NCI-H524 treated with DMSO at 0.1 percent for 48 hours (cell line): ENCODE data around the gene TMEM59L.
"Not testable (repeated sequence)": the region's sequence is repeated elsewhere in the genome, so short reads cannot be mapped to it uniquely, and the experiment has no call there.

Source experiments
- DNase-seq: peaks from one replicate; lab custom pipeline; 2025; lab: John Stamatoyannopoulos, UW

TMEM59L gene

GRCh38 chr19:18612772-18613588 lies at the start of gene TMEM59L:
Gene TMEM59L (plus strand): TSS chr19:18612870. CDS start chr19:18612959, 89 bp downstream.
- no peak for DNase-seq

- DNase-seq, result no peak
Observed at GRCh38 chr19:18566953-18567352, 45.7 kb upstream of the TMEM59L start.

DNA sequence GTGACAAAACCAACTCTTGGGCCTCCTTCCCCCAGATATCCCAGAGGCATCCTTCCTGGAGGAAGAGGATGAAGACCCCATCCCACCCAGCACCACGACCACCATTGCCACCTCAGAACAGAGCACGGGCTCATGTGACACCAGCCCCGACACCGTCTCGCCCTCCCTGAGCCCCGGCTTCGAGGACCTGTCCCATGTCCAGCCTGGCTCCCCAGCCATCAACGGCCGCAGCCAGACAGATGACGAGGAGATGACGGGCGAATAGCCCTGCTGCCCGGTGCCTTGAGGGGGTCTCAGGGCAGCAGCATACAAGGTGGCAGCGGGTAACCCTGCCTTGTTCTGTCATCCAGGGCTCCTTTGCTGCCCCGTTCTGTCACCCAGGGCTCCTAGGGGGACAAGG lies 44.3 kb upstream of the TMEM59L start:
- no peak for DNase-seq

DNA sequence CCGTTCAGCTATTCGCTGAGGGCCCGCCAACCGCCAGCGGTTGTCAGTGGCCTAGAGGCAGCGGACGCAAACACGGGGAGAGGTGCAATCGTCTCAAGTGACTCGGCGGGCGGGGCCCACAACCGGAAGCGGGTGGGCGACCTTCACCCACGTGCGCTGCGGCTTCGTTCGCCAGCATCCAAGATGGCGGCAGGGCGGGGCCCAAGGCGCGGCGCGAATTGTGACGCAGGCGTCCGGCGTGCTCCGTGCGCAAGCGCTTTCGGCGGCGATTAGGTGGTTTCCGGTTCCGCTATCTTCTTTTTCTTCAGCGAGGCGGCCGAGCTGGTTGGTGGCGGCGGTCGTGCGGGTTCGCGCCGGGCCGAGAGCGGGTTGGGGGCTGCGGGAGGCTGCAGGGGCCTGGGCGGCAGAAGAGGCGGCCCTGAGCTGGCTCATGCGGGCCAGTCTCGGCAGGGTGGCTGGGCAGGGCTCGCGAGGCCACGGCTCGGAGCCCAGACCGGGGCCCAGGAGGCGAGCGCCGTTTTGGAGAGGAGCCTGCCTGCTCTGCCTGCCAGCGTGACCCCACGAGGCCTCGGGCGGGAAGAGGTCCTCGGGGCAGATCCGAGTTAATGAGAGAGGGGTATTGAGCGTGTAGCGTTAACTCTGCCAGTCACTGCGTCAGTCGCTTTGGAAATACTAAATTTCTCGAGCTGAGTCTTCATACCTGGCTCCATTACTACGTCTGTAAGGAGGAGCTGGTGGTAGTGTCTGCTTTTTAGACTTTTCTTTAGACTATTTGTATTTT lies 40.9 kb upstream of the TMEM59L start, which contains the start of gene UBA52:
Gene UBA52 (plus strand): TSS at position 294 of the 781 bp plus-strand sequence. CDS start 1,444 bp downstream, outside the sequence.
- DNase-seq, result peak; percentile 83

GRCh38 chr19:18574691-18575291 lies 37.9 kb upstream of the TMEM59L start:
- no peak for DNase-seq

GRCh38 chr19:18576383-18576782 lies 36.3 kb upstream of the TMEM59L start:
- no peak for DNase-seq

GRCh38 chr19:18577365-18577914 lies 35.2 kb upstream of the TMEM59L start:
- DNase-seq, result no peak

DNA sequence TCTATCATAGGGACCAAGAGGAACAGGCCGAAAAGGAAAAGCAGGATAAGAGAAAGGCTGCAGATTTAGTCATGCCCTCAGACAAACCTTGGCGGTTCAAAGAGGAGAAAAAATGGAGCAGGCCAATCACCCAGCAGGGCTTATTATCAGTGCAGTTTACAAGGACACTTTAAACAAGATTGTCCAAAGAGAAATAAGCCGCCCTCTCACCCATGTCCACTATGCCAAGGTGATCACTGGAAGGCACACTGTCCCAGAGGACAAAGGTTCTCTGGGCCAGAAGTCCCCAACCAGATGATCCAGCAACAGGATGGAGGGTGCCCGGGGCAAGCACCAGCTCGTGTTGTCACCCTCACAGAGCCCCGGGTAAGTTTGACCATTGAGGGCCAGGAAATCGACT lies 32.4 kb upstream of the TMEM59L start:
- DNase-seq, result no peak

DNA sequence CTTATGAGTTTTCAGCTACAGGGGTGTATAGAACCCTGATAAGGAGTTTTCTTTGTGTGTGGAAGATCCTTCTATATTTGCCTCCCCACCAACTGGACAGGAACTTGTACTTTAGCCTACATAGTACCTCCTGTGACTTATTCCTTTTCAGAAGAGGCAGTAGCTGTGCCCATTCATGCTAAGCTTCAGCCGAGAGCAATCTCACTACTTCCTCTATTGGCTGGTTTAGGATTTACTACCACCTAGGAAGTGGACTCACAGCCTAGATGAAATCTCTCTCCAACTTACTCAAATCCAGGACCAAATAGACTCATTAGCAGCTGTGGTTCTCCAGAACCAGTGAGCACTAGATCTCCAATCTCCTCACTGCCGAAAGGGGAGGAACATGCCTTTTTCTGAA lies 26.4 kb upstream of the TMEM59L start:
- DNase-seq, result no peak

GRCh38 chr19:18587561-18587960 lies 25.1 kb upstream of the TMEM59L start:
- DNase-seq, result no peak

DNA sequence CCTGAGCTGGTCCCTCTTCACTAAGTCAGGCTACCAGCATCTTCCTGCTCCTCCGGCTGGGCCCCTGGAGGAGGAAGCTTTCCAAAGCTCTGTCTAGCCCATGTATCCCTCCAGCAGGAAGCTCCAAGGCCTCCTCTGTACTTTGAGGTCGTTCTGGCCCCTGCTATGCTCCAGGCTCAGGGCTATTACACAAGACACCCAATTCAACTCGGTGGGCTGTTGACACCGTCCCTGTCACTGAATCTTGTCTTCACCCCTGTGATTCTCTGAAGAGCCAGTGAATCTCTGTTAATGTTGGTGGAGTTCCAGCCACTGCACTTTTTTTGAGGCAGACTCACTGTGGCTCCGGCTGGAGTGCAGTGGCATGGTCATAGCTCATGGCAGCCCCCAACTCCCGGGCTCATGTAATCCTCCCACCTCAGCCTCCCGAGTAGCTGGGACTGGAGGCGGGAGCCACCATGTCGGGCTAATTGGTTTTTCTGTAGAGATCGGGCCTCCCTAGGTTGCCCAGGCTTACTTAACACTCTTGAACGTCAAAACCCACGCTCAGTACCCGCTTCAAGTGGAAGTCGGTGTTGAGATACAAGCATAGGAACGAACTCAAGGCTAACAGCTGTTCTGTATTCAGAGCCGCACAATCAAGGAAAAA lies 24.6 kb upstream of the TMEM59L start:
- no peak for DNase-seq

GRCh38 chr19:18588611-18589379 lies 23.9 kb upstream of the TMEM59L start, which contains the start of gene REX1BD:
Gene REX1BD (plus strand): TSS chr19:18588798. CDS start chr19:18588802, 4 bp downstream.
- DNase-seq, result peak; percentile 45

DNA sequence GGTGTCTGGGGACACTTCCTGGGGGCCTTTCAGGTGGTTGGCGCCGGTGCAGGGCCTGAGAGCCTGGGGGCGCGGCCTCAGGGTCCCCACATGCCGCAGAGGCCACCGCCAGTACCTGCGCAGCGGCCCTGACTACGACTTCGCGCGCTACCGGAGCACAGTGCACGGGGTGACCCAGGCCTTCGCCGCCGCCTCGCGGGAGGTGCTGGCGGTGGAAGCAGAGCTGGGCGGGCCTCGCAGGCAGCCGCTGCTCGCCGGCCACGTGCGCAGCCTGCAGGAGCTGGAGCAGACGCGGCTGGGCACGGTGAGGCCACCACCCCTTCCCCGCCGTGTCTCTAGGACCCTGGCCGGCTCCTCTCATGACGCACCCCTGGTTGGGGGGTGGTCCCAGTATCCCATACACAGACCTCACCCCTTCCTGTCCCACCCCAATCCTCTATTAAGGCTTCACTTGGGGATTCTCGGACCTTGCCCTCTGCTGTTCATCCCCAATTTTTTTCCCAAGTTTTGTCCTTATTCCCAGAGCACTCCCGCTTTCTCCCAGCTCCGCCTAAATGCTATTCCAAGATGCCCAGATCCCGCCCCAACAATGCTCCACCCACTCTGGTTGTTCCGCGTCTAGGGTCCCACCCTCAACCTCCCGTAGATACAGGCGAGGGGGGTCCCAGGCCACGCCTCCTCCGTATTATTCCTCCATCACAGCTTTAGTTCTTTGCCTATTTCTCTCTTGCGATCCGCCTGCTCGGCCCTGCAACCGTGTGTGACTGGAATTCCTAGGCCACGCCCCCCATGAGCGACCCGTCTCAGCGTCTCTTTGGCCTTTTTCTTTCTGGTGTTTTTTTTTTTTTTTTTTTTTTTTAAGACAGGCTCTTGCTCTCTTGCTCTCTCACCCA lies 23.0 kb upstream of the TMEM59L start:
- no peak for DNase-seq

DNA sequence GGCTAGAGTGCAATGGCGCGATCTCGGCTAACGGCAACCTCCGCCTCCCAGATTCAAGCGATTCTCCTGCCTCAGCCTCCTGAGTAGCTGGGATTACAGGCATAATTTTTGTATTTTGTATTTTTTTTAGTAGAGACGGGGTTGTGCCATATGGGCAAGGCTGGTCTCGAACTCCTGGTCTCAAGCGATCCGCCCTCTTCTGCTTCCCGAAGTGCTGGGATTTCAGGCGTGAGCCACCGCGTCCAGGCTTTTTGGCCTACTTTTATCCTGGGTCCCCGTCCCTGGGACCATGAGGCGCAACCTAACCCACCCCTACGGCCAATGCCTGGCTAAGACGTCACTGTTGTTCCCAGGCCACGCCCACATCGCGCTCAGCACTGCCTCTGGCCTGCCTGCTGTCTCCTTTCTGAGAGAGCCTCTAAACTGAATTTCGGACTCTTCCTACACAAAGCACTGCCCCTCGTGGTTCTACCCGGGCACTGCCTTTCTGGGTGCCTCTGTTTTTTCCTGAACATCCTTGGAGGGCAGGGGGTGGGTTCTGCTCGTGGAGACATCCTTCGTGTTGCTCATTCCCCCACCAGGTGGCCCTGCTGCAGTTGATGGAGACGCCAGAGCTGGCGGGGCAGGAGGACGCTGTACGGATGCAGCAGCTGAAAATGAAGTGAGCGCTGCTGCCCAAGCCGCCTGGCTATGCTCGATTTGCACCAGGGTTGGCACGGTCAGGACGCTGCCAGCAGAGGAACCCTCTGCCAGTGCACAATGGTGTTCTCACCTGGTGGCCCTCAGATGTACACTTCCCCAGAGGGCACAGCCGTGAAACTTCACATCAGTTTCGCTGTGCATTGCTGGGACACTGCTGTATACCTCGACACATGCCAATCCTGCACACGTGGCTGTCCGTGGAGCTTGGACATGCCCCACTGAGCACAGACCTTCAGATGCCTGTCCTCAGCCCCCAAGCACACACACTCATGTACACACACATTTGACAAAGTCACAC lies 22.1 kb upstream of the TMEM59L start:
- no peak for DNase-seq

GRCh38 chr19:18591735-18592385 lies 20.8 kb upstream of the TMEM59L start:
- DNase-seq, result no peak

- DNase-seq, result not testable (repeated sequence)
Observed at GRCh38 chr19:18592732-18593131, 19.9 kb upstream of the TMEM59L start.

GRCh38 chr19:18593367-18594095 lies 19.1 kb upstream of the TMEM59L start:
- no peak for DNase-seq
